GM18499 (cell line): ENCODE results near the gene NAALADL2.
"Not testable (repeated sequence)": the region's sequence is repeated elsewhere in the genome, so short reads cannot be mapped to it uniquely, and the experiment has no call there.

Source experiments
- ATAC-seq: cut with Tn5 transposase; IDR thresholded peaks from one replicate; pipeline ENCODE4 v1.9.1; 2021; ENCODE audit warnings: moderate number of reproducible peaks; ENCODE audit not compliant: insufficient read depth, unreplicated experiment

Gene NAALADL2

DNA sequence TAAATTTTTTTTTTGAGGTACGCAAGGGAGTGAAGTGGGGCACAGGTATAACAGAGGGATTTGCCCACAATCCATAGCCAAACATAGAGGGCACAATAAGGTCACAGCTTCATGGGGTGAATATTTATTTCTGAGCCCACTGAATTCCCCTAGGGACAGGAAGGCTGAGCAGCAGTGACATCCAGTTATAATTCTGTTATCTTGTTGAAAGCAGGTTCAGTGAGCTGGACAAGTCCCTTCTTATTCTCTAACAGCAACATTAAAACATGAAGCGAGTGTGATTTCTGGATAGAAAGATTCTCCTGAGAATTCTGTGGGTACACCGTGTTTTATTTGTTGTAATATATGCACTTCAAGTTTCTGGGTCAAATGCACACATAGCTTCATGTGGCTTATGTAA lies 538.2 kb downstream of the NAALADL2 start:
- no peak for ATAC-seq

DNA sequence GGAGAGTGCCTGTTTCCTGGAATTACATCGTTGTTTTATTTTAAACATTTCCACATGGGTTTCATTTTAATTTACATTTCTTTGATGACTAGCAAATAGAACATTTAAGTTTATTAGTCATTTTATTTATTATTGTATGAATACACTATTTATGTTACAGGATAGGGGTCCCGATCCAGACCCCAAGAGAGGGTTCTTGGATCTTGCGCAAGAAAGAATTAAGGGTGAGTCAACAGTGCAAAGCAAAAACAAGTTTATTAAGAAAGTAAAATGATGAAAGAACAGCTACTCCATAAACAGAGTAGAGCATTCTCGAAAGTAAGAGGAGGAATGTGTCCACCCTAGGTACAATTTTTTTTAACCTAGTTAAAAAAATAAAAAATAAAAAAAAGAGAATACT lies 539.5 kb downstream of the NAALADL2 start:
- no peak for ATAC-seq

DNA sequence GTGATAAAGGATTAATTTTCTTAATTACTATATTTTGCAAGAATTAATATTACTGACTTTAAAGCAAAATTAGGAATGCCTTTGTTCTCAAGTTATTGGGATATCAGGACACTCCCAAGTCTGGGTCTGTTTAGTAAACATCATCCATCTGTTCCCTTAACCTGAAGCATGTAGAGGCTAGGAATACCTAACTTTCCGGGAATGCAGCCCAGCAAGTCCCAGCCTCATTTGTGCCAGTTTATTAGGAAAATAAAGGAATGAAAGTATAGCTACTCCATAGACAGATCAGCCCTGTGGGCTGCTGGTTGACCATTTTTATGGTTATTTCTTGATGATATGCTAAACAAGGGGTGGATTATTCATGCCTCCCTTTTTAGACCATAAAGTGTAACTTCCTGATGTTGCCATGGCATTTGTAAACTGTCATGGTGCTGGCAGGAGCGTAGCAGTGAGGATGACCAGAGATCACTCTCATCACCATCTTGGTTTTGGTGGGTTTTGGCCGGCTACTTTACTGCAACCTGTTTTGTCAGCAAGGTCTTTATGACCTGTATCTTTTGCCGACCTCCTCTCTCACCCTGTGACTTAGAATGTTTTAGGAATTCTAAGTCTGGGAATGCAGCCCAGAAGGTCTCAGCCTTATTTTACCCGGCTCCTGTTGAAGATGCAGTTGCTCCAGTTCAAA lies 540.2 kb downstream of the NAALADL2 start:
- no peak for ATAC-seq

DNA sequence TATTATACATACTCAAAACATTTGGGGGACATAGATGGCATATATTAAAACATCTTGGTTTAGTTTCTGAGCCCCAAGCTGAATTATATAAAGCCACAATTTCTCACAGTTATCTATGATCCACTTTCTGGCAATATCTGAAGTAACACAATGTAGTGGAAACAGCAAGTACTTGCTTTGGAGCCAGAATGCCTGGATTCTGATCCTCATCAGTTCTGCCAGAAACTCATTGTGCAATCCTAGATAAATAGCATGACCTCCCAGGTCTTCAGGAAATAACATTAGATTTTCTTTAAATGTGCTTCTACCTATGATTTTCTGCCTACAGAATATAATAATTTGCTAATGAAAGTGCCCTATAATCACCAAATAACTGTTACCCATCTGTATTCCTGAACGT lies 544.9 kb downstream of the NAALADL2 start:
- no peak for ATAC-seq

DNA sequence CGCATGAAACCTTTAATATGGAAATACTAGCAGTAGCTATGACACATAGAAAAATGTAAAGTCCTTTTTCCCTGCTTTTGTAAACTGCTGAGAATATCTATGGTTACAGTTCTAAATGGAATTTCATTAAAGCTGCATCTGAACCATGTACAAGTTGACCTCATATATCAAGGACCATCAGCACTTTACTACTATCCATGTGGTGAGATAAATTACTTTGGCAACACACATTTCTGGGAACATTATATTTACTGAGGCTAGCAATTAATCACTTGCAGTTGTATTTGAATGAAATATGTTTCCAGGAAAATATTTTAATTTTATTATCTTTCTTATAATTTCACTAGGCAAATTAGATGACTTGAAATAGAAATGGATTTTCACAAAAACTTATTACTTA lies 545.5 kb downstream of the NAALADL2 start:
- no peak for ATAC-seq

DNA sequence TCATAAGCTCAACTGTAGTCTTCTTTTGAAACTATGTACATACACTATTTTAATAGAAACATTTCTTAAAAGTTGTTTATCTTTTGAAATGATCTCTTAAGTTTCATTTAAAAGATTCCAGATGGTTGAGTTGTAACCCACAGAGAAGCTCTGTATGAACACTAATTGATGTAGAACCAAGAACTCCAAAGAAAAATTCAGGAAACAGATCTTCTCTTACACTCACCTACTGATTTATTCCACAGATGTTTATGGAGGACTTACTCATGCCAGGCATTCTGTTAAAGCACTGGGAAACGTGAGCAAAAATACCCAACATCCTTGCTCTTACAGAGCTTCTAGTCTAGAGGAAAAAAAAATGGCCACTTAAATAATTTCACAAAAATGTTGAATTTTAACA lies 551.1 kb downstream of the NAALADL2 start:
- ATAC-seq, result no peak

DNA sequence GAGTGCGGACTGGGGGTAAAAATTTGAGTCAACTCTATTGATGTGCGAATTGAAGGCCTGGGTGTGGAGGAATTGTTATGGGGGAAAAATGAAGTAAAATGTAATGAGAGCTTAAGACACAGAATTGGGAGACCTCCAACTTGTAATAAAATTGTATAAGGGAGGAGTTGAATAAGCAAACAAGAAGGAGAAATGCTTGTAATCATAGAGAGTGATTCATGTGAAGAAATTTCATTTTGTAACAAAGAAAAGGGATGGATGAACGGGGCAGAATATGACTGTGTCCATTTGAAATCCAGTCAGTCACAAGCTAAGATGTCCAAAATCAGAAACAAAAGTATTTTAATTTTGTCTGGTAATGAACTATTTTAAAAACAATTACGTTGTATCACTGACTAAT lies 552.3 kb downstream of the NAALADL2 start:
- no peak for ATAC-seq

DNA sequence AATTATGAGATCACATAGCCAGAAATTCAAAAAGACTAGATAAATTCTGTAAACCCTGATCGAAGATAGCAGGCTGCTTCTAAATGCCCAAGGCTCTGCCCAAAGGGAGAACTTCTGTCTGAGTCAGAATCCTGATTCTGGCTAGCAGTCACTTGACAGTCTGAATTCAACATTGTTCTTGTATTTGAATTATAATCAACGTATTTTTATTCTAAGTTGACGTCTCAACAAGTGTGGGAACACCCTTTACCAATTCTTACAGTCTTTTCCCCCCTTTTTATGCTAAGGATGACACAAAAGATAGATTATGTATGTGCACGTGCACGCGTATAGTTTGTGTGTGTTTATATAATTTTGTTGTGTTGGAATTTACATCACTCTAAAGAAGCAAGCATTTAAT lies 552.8 kb downstream of the NAALADL2 start:
- ATAC-seq, result no peak

DNA sequence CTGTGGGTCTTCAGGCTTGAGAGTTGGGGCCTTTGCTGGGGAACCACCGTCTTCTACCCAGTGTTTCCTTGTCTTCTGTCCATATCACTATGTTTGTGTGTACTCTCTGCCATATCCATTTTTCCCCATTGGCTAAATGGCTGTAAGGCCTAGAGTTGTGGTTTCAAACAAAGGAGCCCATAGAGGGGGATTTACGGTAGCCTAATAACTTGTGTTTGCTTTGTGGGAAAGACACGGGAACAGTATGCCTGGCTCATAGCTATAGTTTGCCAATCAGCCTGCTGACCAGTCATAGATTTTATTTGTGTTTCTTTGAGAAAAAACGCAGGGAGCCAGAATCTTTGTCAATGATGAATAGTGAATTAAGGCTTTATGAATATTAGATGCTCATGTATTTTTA lies 554.8 kb downstream of the NAALADL2 start:
- ATAC-seq, result no peak

DNA sequence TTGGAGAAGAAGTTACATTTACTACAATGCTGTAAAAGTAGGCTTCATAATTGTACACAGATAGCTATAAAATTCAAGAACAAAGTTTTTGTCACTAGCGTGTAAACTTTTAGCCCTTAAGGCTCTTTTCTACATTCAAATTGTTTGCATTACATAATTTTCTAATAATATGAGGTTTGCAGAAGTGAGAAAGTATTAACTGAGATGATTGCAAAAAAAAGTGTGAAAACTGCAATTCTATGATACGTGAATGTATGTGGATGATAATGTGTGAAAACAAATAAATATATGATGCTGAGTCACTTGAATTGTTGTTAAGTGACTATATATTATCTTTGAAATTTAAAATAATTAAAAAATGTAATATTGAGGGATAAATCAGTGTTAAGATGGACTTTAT lies 557.5 kb downstream of the NAALADL2 start:
- ATAC-seq, result no peak

DNA sequence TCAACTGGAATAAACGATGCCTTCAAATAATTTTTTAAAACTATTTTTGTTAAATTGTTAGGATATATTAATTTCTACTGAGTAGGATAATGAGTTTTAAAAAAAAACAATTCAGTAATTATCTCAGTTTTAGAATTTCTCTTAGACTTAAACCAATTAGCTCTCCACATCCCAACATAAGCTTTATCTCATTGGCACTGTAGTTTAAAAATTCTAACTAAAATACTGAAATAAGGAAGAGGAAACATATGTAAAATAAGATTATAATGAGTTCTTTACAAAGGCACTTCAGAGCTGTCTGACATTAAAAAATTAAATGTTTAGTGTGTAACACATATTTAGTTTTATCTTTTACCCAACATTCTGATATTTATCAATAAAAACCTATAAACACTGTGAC lies 558.3 kb downstream of the NAALADL2 start:
- no peak for ATAC-seq

DNA sequence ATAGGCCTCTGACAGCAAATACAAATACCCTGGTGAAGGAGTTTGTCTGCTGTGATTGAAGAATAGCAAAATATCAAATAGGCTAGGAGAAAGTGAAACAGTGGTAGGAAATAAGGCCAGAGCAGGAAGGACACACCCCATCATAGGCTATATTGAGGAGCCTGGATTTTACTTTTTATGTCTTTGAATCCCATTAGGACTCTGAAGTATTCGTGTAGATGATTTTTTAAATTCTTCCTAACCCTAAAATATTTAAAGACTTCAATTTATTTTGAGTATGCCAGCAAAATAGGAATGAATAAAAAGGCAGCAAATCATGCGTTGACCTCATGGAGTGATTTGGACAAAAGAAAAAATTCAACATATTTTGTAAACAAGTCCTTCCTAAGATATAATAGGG lies 562.8 kb downstream of the NAALADL2 start:
- ATAC-seq, result no peak

DNA sequence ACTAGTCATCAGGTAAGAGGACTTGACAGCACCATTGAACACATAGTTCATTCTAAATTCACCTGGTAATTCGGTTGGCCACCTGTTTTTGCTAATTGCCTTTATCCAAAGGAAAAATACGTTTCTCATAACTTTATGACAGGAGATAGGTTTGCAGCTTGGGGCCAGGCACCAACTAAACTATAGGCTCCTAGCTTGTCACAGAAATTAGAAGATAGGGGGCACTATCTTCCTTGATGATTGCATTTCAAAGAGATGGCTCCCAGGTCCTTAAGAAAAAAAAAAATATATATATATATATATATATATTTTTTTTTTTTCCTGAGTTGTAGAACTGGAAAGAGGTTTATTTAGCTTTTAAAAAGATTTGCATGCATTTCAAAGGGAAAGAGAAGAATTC lies 563.6 kb downstream of the NAALADL2 start:
- ATAC-seq, result no peak

DNA sequence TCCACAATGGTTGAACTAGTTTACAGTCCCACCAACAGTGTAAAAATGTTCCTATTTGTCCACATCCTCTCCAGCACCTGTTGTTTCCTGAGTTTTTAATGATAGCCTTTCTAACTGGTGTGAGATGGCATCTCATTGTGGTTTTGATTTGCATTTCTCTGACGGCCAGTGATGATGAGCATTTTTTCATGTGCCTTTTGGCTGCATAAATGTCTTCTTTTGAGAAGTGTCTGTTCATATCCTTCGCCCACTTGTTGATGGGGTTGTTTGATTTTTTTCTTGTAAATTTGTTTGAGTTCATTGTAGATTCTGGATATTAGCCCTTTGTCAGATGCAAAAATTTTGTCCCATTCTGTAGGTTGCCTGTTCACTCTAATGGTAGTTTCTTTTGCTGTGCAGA lies 564.7 kb downstream of the NAALADL2 start:
- ATAC-seq, result not testable (repeated sequence)

DNA sequence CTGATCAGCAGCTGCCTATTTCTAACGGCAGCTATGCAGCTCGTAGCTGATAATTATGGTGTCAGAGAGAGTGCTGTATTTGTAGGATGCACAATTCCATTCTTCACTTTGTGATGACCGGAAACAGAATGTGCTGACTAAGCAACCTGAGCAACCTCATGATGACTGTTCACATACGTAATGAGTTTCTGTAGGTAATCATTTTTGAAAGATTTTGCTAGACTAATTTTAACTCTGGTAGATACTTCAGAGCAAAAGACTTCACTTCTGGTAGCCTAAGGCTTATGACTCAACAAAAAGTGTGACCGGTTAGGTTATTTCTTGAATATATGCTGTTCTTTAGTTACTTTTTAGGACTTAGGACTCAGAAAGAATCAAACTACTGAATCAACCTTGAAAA lies 567.7 kb downstream of the NAALADL2 start:
- ATAC-seq, result no peak

DNA sequence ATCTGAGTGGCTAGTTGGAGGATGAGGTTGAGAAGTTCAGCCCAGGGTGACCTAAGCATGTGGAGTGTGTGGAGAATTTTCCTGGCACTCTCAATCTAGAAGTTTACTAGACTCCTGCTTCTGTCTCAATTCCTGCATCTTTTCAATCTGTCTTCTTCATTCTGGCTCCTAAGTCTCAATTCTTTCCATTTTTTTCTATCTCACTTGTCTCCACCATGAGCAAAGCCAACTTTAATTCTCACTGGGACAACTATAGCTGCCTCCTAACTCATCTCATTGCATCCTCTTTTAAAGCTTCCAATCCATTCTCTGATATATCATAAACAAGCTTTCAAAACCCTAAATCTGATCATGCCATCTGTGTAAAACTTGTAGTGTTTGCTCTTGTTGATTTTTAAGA lies 569.3 kb downstream of the NAALADL2 start:
- no peak for ATAC-seq

DNA sequence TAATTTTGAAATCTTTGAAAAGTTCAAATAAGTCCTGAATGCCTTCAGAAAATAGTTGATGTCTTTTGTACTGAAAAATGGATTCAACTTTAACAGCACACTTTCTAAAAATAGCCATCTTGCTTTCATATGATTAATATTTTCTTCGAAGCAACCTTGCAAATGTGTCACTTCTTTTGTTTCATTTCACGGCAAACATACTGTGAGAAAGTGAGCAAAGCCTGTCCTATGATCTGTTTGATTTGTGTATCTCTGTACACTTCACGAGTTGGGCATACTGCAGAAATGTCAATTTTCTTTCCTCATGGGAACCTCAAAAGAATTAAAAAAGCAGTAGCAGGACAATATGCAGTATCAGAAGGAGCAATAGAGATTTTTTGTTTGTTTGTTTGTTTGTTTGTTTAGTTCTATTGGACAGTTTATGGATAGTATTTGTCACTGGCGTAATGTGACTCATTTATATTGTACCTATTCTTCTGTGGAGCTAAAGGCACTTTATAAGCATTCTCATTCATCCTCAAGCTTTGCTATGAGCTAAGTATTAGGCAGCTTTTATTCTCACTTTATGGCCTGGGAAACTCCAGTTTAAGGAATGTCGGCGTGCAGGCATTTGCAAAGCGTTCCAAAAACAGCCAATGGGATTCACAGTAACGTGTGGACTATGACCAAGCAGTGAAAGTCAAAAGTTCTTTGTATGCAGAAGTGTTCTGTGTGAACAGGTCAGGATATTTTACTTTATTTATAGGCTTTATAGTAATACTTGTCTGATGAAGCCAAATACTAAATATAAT lies 572.0 kb downstream of the NAALADL2 start:
- ATAC-seq, result no peak

DNA sequence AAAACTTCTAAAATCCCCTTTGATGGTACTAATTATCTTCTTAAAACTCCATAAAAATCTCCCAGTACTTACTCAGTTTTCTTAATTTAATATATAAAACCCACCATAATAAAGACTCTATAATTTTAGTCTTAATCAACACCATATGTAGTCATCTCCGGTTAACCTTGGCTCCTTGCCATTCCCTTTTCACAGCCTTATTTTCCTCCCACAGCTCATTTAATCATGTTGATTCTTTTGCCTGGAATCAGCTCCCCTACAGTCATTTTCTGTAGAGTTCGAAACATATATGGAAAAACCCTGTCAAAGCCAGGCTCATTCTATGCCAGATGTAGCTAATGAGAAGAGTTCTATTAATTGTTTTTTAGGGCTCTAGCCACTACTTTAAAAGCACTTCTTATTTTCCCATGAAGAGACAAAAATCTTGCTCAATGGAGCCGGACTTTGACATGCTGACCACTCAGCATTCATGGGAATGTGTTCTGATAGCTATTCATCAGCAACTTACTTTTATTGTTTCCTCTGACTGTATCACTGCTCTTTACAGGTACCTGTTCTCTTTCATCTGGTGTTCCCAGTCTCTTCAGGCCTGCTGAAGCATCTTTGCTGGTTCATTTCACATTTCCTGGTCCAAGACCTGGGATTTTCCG lies 573.4 kb downstream of the NAALADL2 start:
- no peak for ATAC-seq

DNA sequence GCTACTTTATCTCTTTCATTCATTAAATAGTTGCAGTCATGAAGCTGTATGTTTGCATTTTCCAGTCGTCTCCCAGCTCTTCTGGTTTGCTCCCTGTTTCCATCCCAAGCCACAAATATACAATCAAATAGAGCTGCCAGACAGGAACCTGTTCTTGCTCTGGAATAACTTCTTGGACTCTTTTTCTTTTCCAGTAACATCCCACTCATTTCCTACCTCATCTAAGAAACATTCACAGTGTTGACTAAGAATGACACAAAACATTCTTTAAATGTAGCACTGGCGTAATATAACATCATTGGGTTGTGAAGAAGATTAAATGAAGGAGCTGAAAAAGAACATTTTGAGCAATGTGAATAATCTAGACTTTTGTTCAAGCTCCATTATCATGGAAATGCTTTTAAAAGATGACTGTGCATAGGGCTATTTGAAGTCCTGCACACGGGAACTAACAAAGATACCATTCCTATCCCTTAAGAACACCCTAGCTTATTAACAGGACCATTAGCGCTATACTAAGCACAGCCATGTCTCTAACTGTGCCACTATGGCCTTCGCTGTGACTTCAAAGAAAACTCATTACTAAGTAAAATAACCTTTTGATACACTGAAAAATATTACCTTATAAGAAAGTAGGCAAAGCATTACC lies 574.0 kb downstream of the NAALADL2 start:
- no peak for ATAC-seq

DNA sequence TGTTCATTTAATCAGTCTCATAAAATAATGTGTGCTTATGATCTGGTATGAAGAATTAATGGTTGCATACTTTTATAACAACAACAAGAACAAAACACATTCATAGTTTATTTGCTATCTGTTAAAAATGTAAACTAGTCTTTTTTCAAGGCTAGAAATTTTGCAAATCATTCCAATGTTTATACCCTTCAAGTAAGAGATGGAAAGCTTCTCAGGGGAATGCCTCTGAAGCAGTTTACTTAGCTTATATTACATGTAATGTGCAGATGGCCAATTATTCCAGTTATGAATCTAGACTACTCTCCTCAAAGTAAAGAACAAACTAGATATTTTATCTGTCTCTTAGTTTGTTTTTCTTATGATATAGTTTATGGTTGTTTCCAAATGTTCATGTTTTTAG lies 575.4 kb downstream of the NAALADL2 start:
- ATAC-seq, result no peak

DNA sequence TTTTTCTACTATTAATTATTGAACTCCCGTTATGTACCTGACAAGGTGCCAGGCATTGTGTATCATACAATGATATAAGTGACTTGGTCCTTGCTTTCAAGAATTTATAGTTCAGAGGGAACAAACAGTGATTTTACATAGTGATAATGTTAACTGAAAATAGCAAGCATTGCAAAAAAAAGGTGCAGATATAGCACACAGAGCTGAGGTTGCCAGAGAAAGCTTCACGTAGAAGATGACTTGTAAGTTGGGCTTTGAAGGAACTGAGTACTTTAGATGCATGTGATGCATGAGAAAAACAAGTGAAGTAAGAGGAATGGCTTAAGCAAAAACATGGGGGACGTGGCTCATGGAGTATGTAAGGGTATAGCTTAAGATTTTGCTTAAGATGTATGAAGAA lies 584.5 kb downstream of the NAALADL2 start:
- no peak for ATAC-seq
